Astrocyte (in vitro differentiated cells and primary cell): ENCODE data around the gene ZRANB1. TPM values are rescaled to one million over a fixed set of nuclear protein-coding genes. Genes with fewer than 3 reads are reported as not detected.

ENCODE experiments used
- DNase-seq: peaks from one replicate; pipeline ENCODE4 v3.0.0-alpha.2; 2010; ENCODE audit warnings: low read depth
- FAIRE-seq: peaks from 2 replicates; lab custom pipeline; 2011; peaks lifted over from hg19 to GRCh38; lab: Jason Lieb, UNC
- H2AFZ ChIP-seq: 2 replicates; pipeline ENCODE4 v1.6.0; 2012; ENCODE audit warnings: low read depth, low read length, inconsistent platforms
- H3K27ac ChIP-seq: 2 replicates; pipeline ENCODE4 v1.5.1; 2011; ENCODE audit warnings: low read depth, low read length, inconsistent platforms
- H3K27me3 ChIP-seq: 2 replicates; pipeline ENCODE4 v1.6.0; 2011; ENCODE audit warnings: low read length, inconsistent platforms; ENCODE audit not compliant: insufficient read depth
- H3K36me3 ChIP-seq: 2 replicates; pipeline ENCODE4 v1.5.1; 2011; ENCODE audit warnings: low read length, inconsistent platforms; ENCODE audit not compliant: insufficient read depth
- H3K4me1 ChIP-seq: 2 replicates; pipeline ENCODE4 v1.5.1; 2011; ENCODE audit warnings: low read length, inconsistent platforms; ENCODE audit not compliant: insufficient read depth
- H3K4me2 ChIP-seq: 2 replicates; pipeline ENCODE4 v1.6.0; 2012; ENCODE audit warnings: low read length, inconsistent platforms
- H3K4me3 ChIP-seq: 2 replicates; pipeline ENCODE4 v1.5.1; 2011; ENCODE audit warnings: low read depth, mild to moderate bottlenecking, low read length, inconsistent platforms; ENCODE audit not compliant: insufficient read depth
- H3K79me2 ChIP-seq: 2 replicates; pipeline ENCODE4 v1.6.0; 2012; ENCODE audit warnings: mild to moderate bottlenecking, low read length, inconsistent platforms; ENCODE audit not compliant: insufficient read depth
- H3K9ac ChIP-seq: 2 replicates; pipeline ENCODE4 v1.6.0; 2012; ENCODE audit warnings: mild to moderate bottlenecking, low read length, inconsistent platforms
- H3K9me3 ChIP-seq: 2 replicates; pipeline ENCODE4 v1.5.1; 2012; ENCODE audit warnings: low read depth, mild to moderate bottlenecking, low read length, inconsistent platforms; ENCODE audit not compliant: insufficient read depth
- H4K20me1 ChIP-seq: 2 replicates; pipeline ENCODE4 v1.6.0; 2012; ENCODE audit warnings: low read length, inconsistent platforms; ENCODE audit not compliant: insufficient read depth
- H3K27ac Mint-ChIP-seq: one replicate; pipeline ENCODE4 v1.8.0; 2021; ENCODE audit warnings: mild to moderate bottlenecking, mixed read lengths; ENCODE audit not compliant: unreplicated experiment
- H3K27me3 Mint-ChIP-seq: one replicate; pipeline ENCODE4 v1.8.0; 2021; ENCODE audit warnings: low read depth, mixed read lengths; ENCODE audit not compliant: unreplicated experiment
- H3K36me3 Mint-ChIP-seq: one replicate; pipeline ENCODE4 v1.8.0; 2021; ENCODE audit warnings: low read depth, mixed read lengths; ENCODE audit not compliant: unreplicated experiment
- H3K4me1 Mint-ChIP-seq: one replicate; pipeline ENCODE4 v1.8.0; 2021; ENCODE audit warnings: low read depth, mixed read lengths; ENCODE audit not compliant: unreplicated experiment
- H3K4me3 Mint-ChIP-seq: one replicate; pipeline ENCODE4 v1.8.0; 2021; ENCODE audit warnings: mild to moderate bottlenecking, moderate library complexity, mixed read lengths; ENCODE audit not compliant: unreplicated experiment
- H3K9me3 Mint-ChIP-seq: one replicate; pipeline ENCODE4 v1.8.0; 2021; ENCODE audit warnings: mild to moderate bottlenecking, mixed read lengths; ENCODE audit not compliant: unreplicated experiment
- CTCF ChIP-seq: IDR thresholded peaks from 2 replicates; pipeline ENCODE4 v1.5.1; 2011; ENCODE audit warnings: low read depth, mild to moderate bottlenecking, inconsistent platforms, low read length, moderate library complexity; ENCODE audit not compliant: insufficient read depth
- EZH2 ChIP-seq: IDR thresholded peaks from 2 replicates; pipeline ENCODE4 v1.6.1; 2012; ENCODE audit warnings: mild to moderate bottlenecking, low read length, inconsistent platforms; ENCODE audit not compliant: insufficient read depth
- total RNA-seq: library from RNA; stranded (reverse); gene quantifications from 2 replicates; pipeline ENCODE4 v1.2.1, GENCODE V29; 2021

Gene ZRANB1
- total RNA-seq, 1 donor from 2014 or later, result 24.9 TPM

GRCh38 chr10:124955868-124956267 lies 13.9 kb downstream of the ZRANB1 start:
- DNase-seq, result no peak
- H3K9me3 ChIP-seq, result no peaks in the 10 kb centered on the region
- H3K4me3 ChIP-seq, result no peak overlapping the region
- no peaks in the 10 kb centered on the region for H3K27me3 Mint-ChIP-seq
- H3K9ac ChIP-seq, result no peak overlapping the region
- no peak overlapping the region for H3K27ac Mint-ChIP-seq
- peaks cover 85% of the 10 kb centered on the region for H3K79me2 ChIP-seq
- TF ChIP-seq CTCF (no peak), EZH2 (no peak)
- no peaks in the 10 kb centered on the region for H3K4me1 Mint-ChIP-seq
- no peak for FAIRE-seq
- peaks cover 1% of the 10 kb centered on the region for H3K36me3 Mint-ChIP-seq
- no peak overlapping the region for H3K27ac ChIP-seq
- H3K27me3 ChIP-seq, result no peaks in the 10 kb centered on the region
- H2AFZ ChIP-seq, result no peak overlapping the region
- H3K4me3 Mint-ChIP-seq, result no peak overlapping the region
- H4K20me1 ChIP-seq, result peaks cover 79% of the 10 kb centered on the region
- no peaks in the 10 kb centered on the region for H3K9me3 Mint-ChIP-seq
- no peaks in the 10 kb centered on the region for H3K4me1 ChIP-seq
- no peak overlapping the region for H3K4me2 ChIP-seq
- H3K36me3 ChIP-seq, result no peaks in the 10 kb centered on the region

GRCh38 chr10:124956764-124957163 lies 14.8 kb downstream of the ZRANB1 start:
- Histone ChIP-seq H3K9ac (no peak overlapping the region), H3K27me3 (no peaks in the 10 kb centered on the region), H3K79me2 (peaks cover 86% of the 10 kb centered on the region), H4K20me1 (peaks cover 80% of the 10 kb centered on the region), H2AFZ (no peak overlapping the region), H3K4me3 (no peak overlapping the region), H3K4me1 (no peaks in the 10 kb centered on the region), H3K36me3 (no peaks in the 10 kb centered on the region), H3K9me3 (no peaks in the 10 kb centered on the region), H3K4me2 (no peak overlapping the region), H3K27ac (no peak overlapping the region)
- no peak for TF ChIP-seq CTCF
- TF ChIP-seq EZH2, result no peak
- no peak overlapping the region for H3K4me3 Mint-ChIP-seq
- H3K4me1 Mint-ChIP-seq, result peaks cover 4% of the 10 kb centered on the region
- H3K27ac Mint-ChIP-seq, result no peak overlapping the region
- DNase-seq, result no peak
- FAIRE-seq, result no peak
- no peaks in the 10 kb centered on the region for H3K27me3 Mint-ChIP-seq
- H3K9me3 Mint-ChIP-seq, result no peaks in the 10 kb centered on the region
- H3K36me3 Mint-ChIP-seq, result peaks cover 1% of the 10 kb centered on the region

- Mint-ChIP-seq H3K36me3 (peaks cover 1% of the 10 kb centered on the region), H3K9me3 (no peaks in the 10 kb centered on the region), H3K27me3 (no peaks in the 10 kb centered on the region), H3K27ac (no peak overlapping the region), H3K4me1 (peaks cover 4% of the 10 kb centered on the region), H3K4me3 (no peak overlapping the region)
- Histone ChIP-seq H2AFZ (no peak overlapping the region), H3K79me2 (peaks cover 86% of the 10 kb centered on the region), H3K4me3 (no peak overlapping the region), H3K9me3 (no peaks in the 10 kb centered on the region), H3K4me2 (no peak overlapping the region), H3K27ac (no peak overlapping the region), H3K4me1 (no peaks in the 10 kb centered on the region), H4K20me1 (peaks cover 80% of the 10 kb centered on the region), H3K9ac (no peak overlapping the region), H3K27me3 (no peaks in the 10 kb centered on the region), H3K36me3 (no peaks in the 10 kb centered on the region)
- DNase-seq (no peak), FAIRE-seq (no peak)
- TF ChIP-seq CTCF, result no peak
- TF ChIP-seq EZH2, result no peak
These were observed 15.6 kb downstream of the ZRANB1 start for GRCh38 chr10:124957404-124957947.
